ENCODE data around the gene GMCL1. TPM values are rescaled to one million over a fixed set of nuclear protein-coding genes. Genes with fewer than 3 reads are reported as not detected.

The GMCL1 gene
- total RNA-seq, 1 donor from 2014 or later: 10.2 TPM

DNA sequence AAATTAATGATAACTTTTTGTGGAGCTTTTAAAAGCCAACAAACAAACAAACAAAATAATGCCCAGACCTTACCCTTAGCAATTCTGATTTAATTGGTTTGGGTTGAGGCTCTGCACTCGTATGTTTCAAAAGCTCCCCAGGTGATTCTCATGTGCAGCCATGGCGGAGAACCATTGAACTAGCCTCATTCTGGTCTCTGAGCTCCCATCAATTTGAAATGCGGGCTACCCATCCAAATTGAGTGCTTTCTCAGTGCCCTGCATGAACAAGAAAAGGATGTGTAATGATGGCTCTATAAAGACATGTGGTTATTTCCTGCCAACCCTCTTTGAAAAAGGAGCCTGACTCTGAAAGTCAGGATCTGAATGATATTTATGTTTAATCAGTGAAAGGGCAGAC lies 93.7 kb downstream of the GMCL1 start:
- DNase-seq (ENCODE audit: low read depth, low spot score): no peak

GRCh38 chr2:69926849-69927515 lies 97.5 kb downstream of the GMCL1 start:
- DNase-seq (ENCODE audit: low read depth, low spot score): no peak

Other genes with a start within 250 kb of the GMCL1 start
- 46.3 and 53.9 TPM in 2 replicates for gene AAK1, start 185.9 kb upstream of the GMCL1 start, total RNA-seq
- 56.6 and 70.8 TPM in 2 replicates for gene ANXA4, start 87.5 kb upstream of the GMCL1 start, total RNA-seq
- 25.5 and 42.0 TPM in 2 replicates for gene SNRNP27, start 64.3 kb downstream of the GMCL1 start, total RNA-seq
- gene MXD1, start 85.4 kb downstream of the GMCL1 start, total RNA-seq: 4.0 and 6.1 TPM in 2 replicates
- gene ASPRV1, start 132.0 kb downstream of the GMCL1 start, total RNA-seq: 0.11 and 0.13 TPM in 2 replicates